GM12878 (cell line): ENCODE results near the gene METTL8. TPM values are rescaled to one million over a fixed set of nuclear protein-coding genes. Genes with fewer than 3 reads are reported as not detected.

Source experiments
- ATAC-seq: fragments of 200-7000 bp; cut with Tn5 transposase; 3 replicates; pipeline ENCODE4 v1.9.1; 2020; ENCODE audit warnings: mild to moderate bottlenecking, moderate library complexity
- BruUV-seq: library from RNA; stranded (reverse); fragments of 400-500 nt; replicated peaks from 2 replicates; lab custom pipeline; 2021; lab: Mats Ljungman, UMichigan
- CTCF ChIA-PET: fragments of 300-600 bp; sonication (Branson Sonifier 250); formaldehyde crosslinking; extraction: SDS; loops from one replicate; lab custom pipeline; 2021; ENCODE audit warnings: inconsistent platforms; lab: Yijun Ruan, JAX
- POLR2A ChIA-PET: fragments of 350-600 bp; formaldehyde crosslinking; extraction: SDS; loops from one replicate; lab custom pipeline; 2021; ENCODE audit warnings: inconsistent platforms; lab: Charles Lee
- RAD21 ChIA-PET: fragments of 300-600 bp; sonication (Branson Sonifier 250); formaldehyde crosslinking; loops from one replicate; lab custom pipeline; 2023; ENCODE audit warnings: antibody characterized with exemption; ENCODE audit not compliant: unreplicated experiment; lab: Charles Lee
- SMC1A ChIA-PET: fragments of 300-600 bp; sonication (Branson Sonifier 250); formaldehyde crosslinking; loops from one replicate; lab custom pipeline; 2023; ENCODE audit not compliant: unreplicated experiment, uncharacterized antibody; lab: Charles Lee
- DNase-seq: peaks from one replicate; pipeline ENCODE4 v3.0.0-alpha.2; 2011; ENCODE audit warnings: low read depth, low spot score
- FAIRE-seq: peaks from 3 replicates; lab custom pipeline; 2011; peaks lifted over from hg19 to GRCh38; lab: Jason Lieb, UNC
- H2AFZ ChIP-seq: 2 replicates; pipeline ENCODE4 v1.6.0; 2011; ENCODE audit warnings: low read depth, low read length, control low read depth; ENCODE audit not compliant: control insufficient read depth
- H3K27ac ChIP-seq: 2 replicates; pipeline ENCODE4 v1.5.1; 2011; ENCODE audit warnings: control low read depth; ENCODE audit not compliant: control insufficient read depth, insufficient read depth
- H3K27me3 ChIP-seq, 2 experiments: replicated peaks in 1 of 2; 2 replicates each; pipeline versions ENCODE4 v1.6.0 to v1.6.1; 2011; ENCODE audit warnings: low read length in 1 of 2; ENCODE audit not compliant: control insufficient read depth in 2 of 2, insufficient read depth in 2 of 2
- H3K36me3 ChIP-seq, 2 experiments: 2 replicates each; pipeline ENCODE4 v1.5.1; 2011; ENCODE audit warnings: low read length in 1 of 2; ENCODE audit not compliant: control insufficient read depth in 2 of 2, insufficient read depth in 2 of 2
- H3K4me1 ChIP-seq: 2 replicates; pipeline ENCODE4 v1.6.1; 2011; ENCODE audit warnings: mild to moderate bottlenecking, low read length, moderate library complexity, mixed read lengths; ENCODE audit not compliant: control insufficient read depth, insufficient read depth
- H3K4me2 ChIP-seq: 2 replicates; pipeline ENCODE4 v1.6.0; 2011; ENCODE audit warnings: control low read depth; ENCODE audit not compliant: control insufficient read depth, insufficient read depth
- H3K4me3 ChIP-seq: fragments of 200-600 bp; sonication (generic); 2 replicates; pipeline ENCODE4 v1.5.1; 2016
- H3K79me2 ChIP-seq: 2 replicates; pipeline ENCODE4 v1.6.0; 2011; ENCODE audit warnings: low read length; ENCODE audit not compliant: control insufficient read depth, insufficient read depth
- H3K9ac ChIP-seq: 2 replicates; pipeline ENCODE4 v1.8.0; 2011; ENCODE audit warnings: low read length, control low read depth, mixed read lengths; ENCODE audit not compliant: control insufficient read depth, insufficient read depth
- H3K9me3 ChIP-seq: replicated peaks from 3 replicates; pipeline ENCODE4 v1.5.1; 2011; ENCODE audit warnings: mild to moderate bottlenecking, low read length; ENCODE audit not compliant: control insufficient read depth, insufficient read depth
- H4K20me1 ChIP-seq: 2 replicates; pipeline ENCODE4 v1.6.0; 2011; ENCODE audit not compliant: control insufficient read depth, insufficient read depth
- ATF7 ChIP-seq: fragments of 450-650 bp; IDR thresholded peaks from 2 replicates; pipeline ENCODE4 v1.6.1; 2016; ENCODE audit warnings: low read depth, mild to moderate bottlenecking
- FOXK2 ChIP-seq: fragments of 450-650 bp; IDR thresholded peaks from 2 replicates; pipeline ENCODE4 v1.6.1; 2017; ENCODE audit warnings: mild to moderate bottlenecking, moderate library complexity
- HDAC6 ChIP-seq: fragments of 200-600 bp; sonication (generic); IDR thresholded peaks from one replicate; pipeline ENCODE4 v1.8.0; 2017; ENCODE audit warnings: antibody characterized with exemption; ENCODE audit not compliant: unreplicated experiment
- NFYA ChIP-seq: IDR thresholded peaks from 2 replicates; pipeline ENCODE4 v1.6.1; 2011; ENCODE audit warnings: low read depth, mild to moderate bottlenecking, low read length, improper control_type of control experiment, borderline replicate concordance
- PAX5 ChIP-seq: IDR thresholded peaks from 2 replicates; pipeline ENCODE4 v1.6.1; 2011; ENCODE audit warnings: low read depth, low read length, borderline replicate concordance
- SRF ChIP-seq, 2 experiments: IDR thresholded peaks; 2 replicates each; pipeline ENCODE4 v1.6.1; 2011; ENCODE audit warnings: low read depth in 2 of 2, low read length in 2 of 2, mild to moderate bottlenecking in 1 of 2, moderate library complexity in 1 of 2
- TBL1XR1 ChIP-seq: IDR thresholded peaks from 2 replicates; pipeline ENCODE4 v1.6.1; 2012; ENCODE audit warnings: low read depth, low read length, improper control_type of control experiment
- TCF12 ChIP-seq: IDR thresholded peaks from 2 replicates; pipeline ENCODE4 v1.6.1; 2011; ENCODE audit warnings: low read depth, mild to moderate bottlenecking, low read length
- WGBS: methylation state at CpG from one replicate; pipeline ENCODE4 v1.1.6; 2016; ENCODE audit warnings: low lambda C conversion rate; ENCODE audit not compliant: insufficient replicate concordance, insufficient coverage; ENCODE audit errors: missing lambda C conversion rate; 5-methylcytosine and 5-hydroxymethylcytosine counted together
- in situ Hi-C: fragments of 300-500 bp; cut with MboI; formaldehyde crosslinking; loops from 9 replicates; pipeline ENCODE4 v1.14.3; 2018; ENCODE audit warnings: mixed read lengths
- intact Hi-C: fragments of 100-400 bp; cut with micrococcal nuclease; formaldehyde crosslinking; loops from one replicate; pipeline ENCODE4 v1.14.2; 2022; ENCODE audit not compliant: unreplicated experiment
- polyA plus RNA-seq, 11 experiments: library from polyadenylated mRNA; depleted of rRNA in 4 of 11; unstranded in 6 of 11; stranded (reverse) in 5 of 11; fragments of >200 nt; fragmentation: Nextera tagmentation in 4 of 11; fragmentation: Illumina TruSeq in 1 of 11; extraction: Ambion mirVana in 4 of 11; extraction: Trizol in 1 of 11; gene quantifications; 1 replicate in 1 of 11; 2 replicates in 10 of 11; pipeline versions ENCODE4 v1.2.1 to v1.2.3, GENCODE V29; 2011 to 2016; ENCODE audit warnings: inconsistent platforms in 2 of 11, missing spikeins in 2 of 11, low read depth in 1 of 11
- total RNA-seq, 4 experiments: library from RNA; depleted of rRNA in 3 of 4; stranded (reverse); fragments of >200 nt in 3 of 4; fragmentation: Illumina TruSeq in 1 of 4; extraction: Trizol in 1 of 4; gene quantifications; 2 replicates each; pipeline versions ENCODE4 v1.2.1 to v1.2.3, GENCODE V29; 2013 to 2021
- TF ChIP-seq, protein P1 (sequence below): fragments of 450-650 bp; IDR thresholded peaks from 2 replicates; pipeline ENCODE4 v1.6.1; 2016; ENCODE audit warnings: mild to moderate bottlenecking
- TF ChIP-seq, protein P2 (sequence below): fragments of 150-350 bp; IDR thresholded peaks from 2 replicates; pipeline ENCODE4 v1.6.1; 2014; ENCODE audit warnings: mild to moderate bottlenecking, low read depth, low read length
- TF ChIP-seq, protein P3 (sequence below): IDR thresholded peaks from 2 replicates; pipeline ENCODE4 v1.6.1; 2012; ENCODE audit warnings: low read depth, low read length, improper control_type of control experiment
- TF ChIP-seq, protein P4 (sequence below): IDR thresholded peaks from 2 replicates; pipeline ENCODE4 v1.6.1; 2011; ENCODE audit warnings: mild to moderate bottlenecking, low read depth, low read length, moderate library complexity; ENCODE audit not compliant: insufficient replicate concordance

The METTL8 gene
- total and polyA plus RNA-seq, 10 of the 15 experiments (the other 5 are each of a cell fraction or from before 2014, with no cell fraction given) = 30.8 to 96.3 (median 51.5) TPM

DNA sequence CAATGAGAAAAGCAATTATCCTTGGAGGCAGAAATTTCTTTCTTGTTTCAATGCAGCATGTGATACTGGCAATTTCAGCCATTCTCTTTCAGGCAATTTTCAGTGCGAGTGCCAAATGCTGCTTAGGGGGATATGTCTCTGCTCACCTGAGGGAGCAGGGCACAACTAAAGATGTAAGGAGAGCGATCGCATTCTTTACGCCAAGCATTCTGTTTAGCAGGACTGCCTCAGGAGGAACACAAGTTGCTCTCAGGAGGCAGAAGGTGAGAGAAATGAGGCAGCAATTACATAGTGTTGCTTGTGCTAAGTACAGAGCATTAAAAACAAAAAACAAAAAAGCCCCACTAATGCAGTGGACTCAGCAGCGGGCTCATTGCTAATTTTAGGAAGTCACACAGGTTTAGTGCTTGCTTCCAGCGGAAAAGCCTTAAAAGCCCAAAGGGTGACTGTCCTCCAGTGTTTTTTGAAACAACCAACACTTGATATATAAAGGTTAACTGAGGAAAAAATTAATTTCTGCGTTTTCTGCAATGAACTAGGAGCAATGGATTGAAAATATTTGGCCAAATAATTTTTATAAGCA is 116.9 kb downstream of the METTL8 start:
- intact Hi-C loops = loop anchor here (1.0 to 5.0 kb wide), 3 partner anchors 40 to 230 kb away; no protein-coding TSS in a partner anchor

More for the DNA sequence above, 116.9 kb downstream of the METTL8 start:
- Histone ChIP-seq H3K27me3 (no peaks in the 10 kb centered on the region), H2AFZ (no peak overlapping the region; the same call in 1 of the 2 replicates), H3K9me3 (peaks cover 9% of the 10 kb centered on the region), H3K36me3 (0 out of 4 replicates have a peak, but pooled peaks cover 0 to 3% of the 10 kb centered on the region in 2 experiments), H3K27ac (peak overlapping the region; percentile 100), H3K79me2 (peaks cover 12% of the 10 kb centered on the region), H3K4me2 (peak overlapping the region; percentile 62), H3K4me3 (no peak overlapping the region), H3K4me1 (peaks cover 57% of the 10 kb centered on the region), H4K20me1 (no peaks in the 10 kb centered on the region), H3K9ac (peak overlapping the region; percentile 74)
- ATAC-seq (no peak), FAIRE-seq (no peak), DNase-seq (no peak)
- ChIA-PET SMC1A (interaction anchor here (0.8 to 18.9 kb wide), 28 partner anchors 8 to 344 kb away, joined by 3 to 273 read pairs (median 6); partner anchors contain the start of gene TLK1), RAD21 (interaction anchor here (1.0 to 14.6 kb wide), 20 partner anchors 9 to 188 kb away, joined by 3 to 215 read pairs (median 13); partner anchors contain the start of gene TLK1), POLR2A (interaction anchor here (0.6 to 12.0 kb wide), 13 partner anchors 9 to 158 kb away, joined by 3 to 168 read pairs (median 5); partner anchors contain the start of gene TLK1), CTCF (interaction anchor here (0.6 to 11.3 kb wide), 12 partner anchors 9 to 811 kb away, joined by 3 to 110 read pairs (median 4); partner anchors contain the start of gene TLK1)
- 95% methylated on average over 7 of the region's 7 CpGs for WGBS
- TF ChIP-seq, protein P1, sequence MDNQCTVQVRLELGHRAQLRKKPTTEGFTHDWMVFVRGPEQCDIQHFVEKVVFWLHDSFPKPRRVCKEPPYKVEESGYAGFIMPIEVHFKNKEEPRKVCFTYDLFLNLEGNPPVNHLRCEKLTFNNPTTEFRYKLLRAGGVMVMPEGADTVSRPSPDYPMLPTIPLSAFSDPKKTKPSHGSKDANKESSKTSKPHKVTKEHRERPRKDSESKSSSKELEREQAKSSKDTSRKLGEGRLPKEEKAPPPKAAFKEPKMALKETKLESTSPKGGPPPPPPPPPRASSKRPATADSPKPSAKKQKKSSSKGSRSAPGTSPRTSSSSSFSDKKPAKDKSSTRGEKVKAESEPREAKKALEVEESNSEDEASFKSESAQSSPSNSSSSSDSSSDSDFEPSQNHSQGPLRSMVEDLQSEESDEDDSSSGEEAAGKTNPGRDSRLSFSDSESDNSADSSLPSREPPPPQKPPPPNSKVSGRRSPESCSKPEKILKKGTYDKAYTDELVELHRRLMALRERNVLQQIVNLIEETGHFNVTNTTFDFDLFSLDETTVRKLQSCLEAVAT = peak; percentile 72; the same call in 1 of the 2 replicates
- TF ChIP-seq SRF (IDR thresholded peaks at IDR 0.05; ENCODE audit: low read depth in 2 of 2, low read length in 2 of 2) (0 out of 4 replicates have a peak, but pooled peaks of 1 of the 2 experiments have one; percentile 59), FOXK2 (no peak), NFYA (no peak), PAX5 (no peak), TCF12 (no peak), TBL1XR1 (no peak), HDAC6 (no peak), ATF7 (no peak)
- TF ChIP-seq, protein P2, sequence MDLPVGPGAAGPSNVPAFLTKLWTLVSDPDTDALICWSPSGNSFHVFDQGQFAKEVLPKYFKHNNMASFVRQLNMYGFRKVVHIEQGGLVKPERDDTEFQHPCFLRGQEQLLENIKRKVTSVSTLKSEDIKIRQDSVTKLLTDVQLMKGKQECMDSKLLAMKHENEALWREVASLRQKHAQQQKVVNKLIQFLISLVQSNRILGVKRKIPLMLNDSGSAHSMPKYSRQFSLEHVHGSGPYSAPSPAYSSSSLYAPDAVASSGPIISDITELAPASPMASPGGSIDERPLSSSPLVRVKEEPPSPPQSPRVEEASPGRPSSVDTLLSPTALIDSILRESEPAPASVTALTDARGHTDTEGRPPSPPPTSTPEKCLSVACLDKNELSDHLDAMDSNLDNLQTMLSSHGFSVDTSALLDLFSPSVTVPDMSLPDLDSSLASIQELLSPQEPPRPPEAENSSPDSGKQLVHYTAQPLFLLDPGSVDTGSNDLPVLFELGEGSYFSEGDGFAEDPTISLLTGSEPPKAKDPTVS = no peak
- TF ChIP-seq, protein P3, sequence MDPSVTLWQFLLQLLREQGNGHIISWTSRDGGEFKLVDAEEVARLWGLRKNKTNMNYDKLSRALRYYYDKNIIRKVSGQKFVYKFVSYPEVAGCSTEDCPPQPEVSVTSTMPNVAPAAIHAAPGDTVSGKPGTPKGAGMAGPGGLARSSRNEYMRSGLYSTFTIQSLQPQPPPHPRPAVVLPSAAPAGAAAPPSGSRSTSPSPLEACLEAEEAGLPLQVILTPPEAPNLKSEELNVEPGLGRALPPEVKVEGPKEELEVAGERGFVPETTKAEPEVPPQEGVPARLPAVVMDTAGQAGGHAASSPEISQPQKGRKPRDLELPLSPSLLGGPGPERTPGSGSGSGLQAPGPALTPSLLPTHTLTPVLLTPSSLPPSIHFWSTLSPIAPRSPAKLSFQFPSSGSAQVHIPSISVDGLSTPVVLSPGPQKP = no peak
- TF ChIP-seq, protein P4, sequence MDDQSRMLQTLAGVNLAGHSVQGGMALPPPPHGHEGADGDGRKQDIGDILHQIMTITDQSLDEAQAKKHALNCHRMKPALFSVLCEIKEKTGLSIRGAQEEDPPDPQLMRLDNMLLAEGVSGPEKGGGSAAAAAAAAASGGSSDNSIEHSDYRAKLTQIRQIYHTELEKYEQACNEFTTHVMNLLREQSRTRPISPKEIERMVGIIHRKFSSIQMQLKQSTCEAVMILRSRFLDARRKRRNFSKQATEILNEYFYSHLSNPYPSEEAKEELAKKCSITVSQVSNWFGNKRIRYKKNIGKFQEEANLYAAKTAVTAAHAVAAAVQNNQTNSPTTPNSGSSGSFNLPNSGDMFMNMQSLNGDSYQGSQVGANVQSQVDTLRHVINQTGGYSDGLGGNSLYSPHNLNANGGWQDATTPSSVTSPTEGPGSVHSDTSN = no peak
- BruUV-seq = no TSS peak
- in situ Hi-C loops = loop anchor here (5.0 kb wide), 1 partner anchor 155 kb away; the partner anchor contains the start of gene TLK1
